ENCODE results near the gene MAP6D1. TPM values are rescaled to one million over a fixed set of nuclear protein-coding genes. Genes with fewer than 3 reads are reported as not detected.

MAP6D1 gene
- total and polyA plus RNA-seq, 9 of the 15 experiments (the other 6 are each of a cell fraction or from before 2014, with no cell fraction given), result 0.16 to 1.5 (median 0.44) TPM; not detected in 3

DNA sequence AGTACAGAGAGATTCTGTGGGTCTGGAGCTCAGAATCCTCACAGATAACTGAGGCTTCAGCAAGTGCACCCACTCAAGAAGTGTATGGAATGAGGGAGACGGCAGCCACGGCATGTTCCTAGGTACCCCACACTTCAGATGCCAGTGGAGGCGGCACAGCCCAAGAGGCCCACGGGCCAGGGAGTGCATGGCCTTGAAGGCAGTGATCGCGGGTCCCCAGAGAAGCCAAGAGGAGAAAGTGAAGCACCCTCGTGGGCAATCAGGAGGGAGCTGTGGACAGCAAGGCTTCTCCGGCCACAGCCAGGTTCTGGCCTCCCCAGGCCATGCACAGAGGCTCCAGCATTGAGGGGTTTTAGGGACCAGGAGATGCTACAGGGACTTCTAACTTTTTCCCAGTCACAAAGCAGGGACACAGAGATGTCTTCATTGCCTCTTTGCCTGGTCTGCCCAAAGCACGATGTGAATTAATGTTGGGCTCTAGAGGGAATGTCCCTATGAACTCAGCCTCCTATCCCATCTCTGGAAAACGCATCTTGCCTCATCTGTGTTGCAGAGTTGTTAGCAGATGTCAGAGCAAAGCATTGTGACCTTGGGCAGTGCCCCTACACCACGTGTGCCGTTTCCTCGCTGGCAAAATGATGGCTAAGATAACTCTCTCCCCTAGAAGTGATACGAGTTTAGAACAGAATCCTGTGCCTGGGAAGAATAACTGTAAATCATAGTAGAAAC, 2.6 kb upstream of the MAP6D1 start:
- no peak overlapping the region for H3K27ac ChIP-seq (ENCODE audit: extremely low read depth, low read depth, low read length)
- no peak for DNase-seq (ENCODE audit: extremely low read depth in 1 of 4, low spot score in 3 of 4)
- no peak for ATAC-seq
- no peak overlapping the region for H3K4me2 ChIP-seq (ENCODE audit: insufficient read depth, low read length)
- BruUV-seq (replicated peaks), result no TSS peak
- TF ChIP-seq POLR2G (IDR thresholded peaks at IDR 0.05; ENCODE audit: low read depth, low read length), result peak; percentile 24; the same call in 1 of the 2 replicates
- TF ChIP-seq, protein P1, sequence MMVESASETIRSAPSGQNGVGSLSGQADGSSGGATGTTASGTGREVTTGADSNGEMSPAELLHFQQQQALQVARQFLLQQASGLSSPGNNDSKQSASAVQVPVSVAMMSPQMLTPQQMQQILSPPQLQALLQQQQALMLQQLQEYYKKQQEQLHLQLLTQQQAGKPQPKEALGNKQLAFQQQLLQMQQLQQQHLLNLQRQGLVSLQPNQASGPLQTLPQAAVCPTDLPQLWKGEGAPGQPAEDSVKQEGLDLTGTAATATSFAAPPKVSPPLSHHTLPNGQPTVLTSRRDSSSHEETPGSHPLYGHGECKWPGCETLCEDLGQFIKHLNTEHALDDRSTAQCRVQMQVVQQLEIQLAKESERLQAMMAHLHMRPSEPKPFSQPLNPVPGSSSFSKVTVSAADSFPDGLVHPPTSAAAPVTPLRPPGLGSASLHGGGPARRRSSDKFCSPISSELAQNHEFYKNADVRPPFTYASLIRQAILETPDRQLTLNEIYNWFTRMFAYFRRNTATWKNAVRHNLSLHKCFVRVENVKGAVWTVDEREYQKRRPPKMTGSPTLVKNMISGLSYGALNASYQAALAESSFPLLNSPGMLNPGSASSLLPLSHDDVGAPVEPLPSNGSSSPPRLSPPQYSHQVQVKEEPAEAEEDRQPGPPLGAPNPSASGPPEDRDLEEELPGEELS (CRISPR knock-in tag; IDR thresholded peaks at IDR 0.05; ENCODE audit: borderline replicate concordance), result no peak
- in situ Hi-C loops (cut with MboI) (no loop called here), intact Hi-C loops (cut with micrococcal nuclease) (no loop called here)
- no peaks in the 10 kb centered on the region for H4K20me1 ChIP-seq (replicated peaks; ENCODE audit: control insufficient read depth, insufficient read depth, low read length)
- no peaks in the 10 kb centered on the region for H3K79me2 ChIP-seq (ENCODE audit: control insufficient read depth, insufficient read depth, low read length)
- H3K4me3 ChIP-seq, result no peak overlapping the region
- H2AFZ ChIP-seq (ENCODE audit: low read depth, low read length), result no peak overlapping the region
- CTCF ChIA-PET (ENCODE audit: low intra/inter-chr PET ratio), result no interaction called here
- H3K9ac ChIP-seq (ENCODE audit: insufficient read depth in 1 of 2, low read depth in 2 of 2, low read length in 2 of 2), result no peak overlapping the region
- H3K9me1 ChIP-seq (ENCODE audit: control insufficient read depth, insufficient read depth, low read length), result no peaks in the 10 kb centered on the region
- H3K36me3 ChIP-seq (ENCODE audit: control insufficient read depth, insufficient read depth, low read length), result peaks cover 38% of the 10 kb centered on the region; the same call in 2 of the 3 replicates
- WGBS (ENCODE audit: insufficient coverage, low coverage, missing lambda C conversion rate), result 80% methylated on average over 14 of the region's 14 CpGs
- H3K4me1 ChIP-seq (replicated peaks in 1 of 2; ENCODE audit: control insufficient read depth in 2 of 2, insufficient read depth in 2 of 2, low read length in 2 of 2), result no peaks in the 10 kb centered on the region
- H3K9me3 ChIP-seq (replicated peaks; ENCODE audit: control insufficient read depth, insufficient read depth, low read depth, low read length), result no peaks in the 10 kb centered on the region
- H3K27me3 ChIP-seq (ENCODE audit: control insufficient read depth in 2 of 2, insufficient read depth in 2 of 2, low read length in 2 of 2), result no peaks in the 10 kb centered on the region
- no peak for FAIRE-seq
- POLR2A ChIA-PET, result interaction anchor here (2.6 kb wide), 1 partner anchor 16 kb away, joined by 8 read pairs; no protein-coding TSS in a partner anchor
